RKO (cell line): ENCODE data around the gene IQSEC3.
A peak's percentile ranks its signal among the peaks of the same experiment; 100 is the strongest.
"Not testable (repeated sequence)": the region's sequence is repeated elsewhere in the genome, so short reads cannot be mapped to it uniquely, and the experiment has no call there.

Source experiments
- DNase-seq: peaks from one replicate; pipeline ENCODE4 v3.0.0-alpha.2; 2016; ENCODE audit warnings: low spot score

IQSEC3 gene

DNA sequence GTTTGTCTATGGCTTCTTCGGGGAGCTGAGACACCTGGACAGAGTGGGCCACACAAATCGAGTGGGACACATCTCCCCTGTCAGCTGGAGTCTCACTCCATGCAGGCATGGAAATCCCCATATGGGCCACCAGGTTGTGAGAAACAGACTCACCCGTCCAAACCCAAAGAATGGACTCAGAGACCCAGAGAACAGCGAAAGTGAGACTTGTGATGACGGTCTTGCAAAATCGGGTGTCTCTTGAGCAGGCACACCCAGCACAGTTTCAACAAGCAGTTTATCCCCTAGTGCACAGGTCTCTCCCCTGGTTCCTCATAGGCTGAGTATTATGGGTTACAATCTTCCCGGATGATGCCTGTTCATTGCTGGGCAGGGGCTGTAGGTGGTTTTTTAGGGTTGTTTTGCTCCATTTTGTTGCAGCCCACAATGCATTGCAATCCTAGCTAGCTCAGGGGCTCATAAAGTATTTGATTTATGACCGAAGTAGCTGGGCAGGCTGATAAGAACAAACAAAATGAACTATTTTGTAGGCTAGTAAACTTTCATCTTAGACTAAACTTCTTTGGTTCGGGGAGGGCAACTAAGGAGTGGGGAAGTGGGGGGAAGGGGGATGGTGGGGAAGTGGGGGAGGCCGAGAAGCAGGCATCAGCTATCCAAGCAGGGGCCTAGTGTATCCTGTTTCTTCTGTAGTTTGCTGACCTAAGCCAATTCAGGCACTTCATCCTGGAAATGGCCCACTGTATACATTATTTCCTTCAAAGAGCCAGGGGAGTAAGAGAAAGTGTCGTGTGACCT is 45.3 kb downstream of the IQSEC3 start:
- DNase-seq: no peak

DNA sequence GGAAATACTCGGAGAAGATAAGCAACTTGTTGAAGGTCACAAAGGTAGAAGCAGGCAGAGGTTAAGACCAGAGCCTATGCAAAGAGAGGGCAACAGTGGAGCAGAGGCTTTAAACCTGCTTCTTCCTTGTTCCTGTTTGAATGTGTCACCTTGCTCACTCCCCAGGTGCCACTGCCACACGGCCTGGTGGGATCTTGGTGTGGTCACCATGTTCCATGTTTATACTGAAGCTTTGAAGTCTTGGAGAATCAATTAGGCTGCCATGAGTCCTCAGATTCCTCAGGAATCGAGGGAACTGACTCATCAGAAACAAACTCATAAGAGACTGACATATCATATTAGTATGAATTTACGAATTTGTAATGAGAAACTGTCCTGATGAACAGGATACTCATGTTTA is 46.8 kb downstream of the IQSEC3 start:
- DNase-seq: peak; percentile 51

DNA sequence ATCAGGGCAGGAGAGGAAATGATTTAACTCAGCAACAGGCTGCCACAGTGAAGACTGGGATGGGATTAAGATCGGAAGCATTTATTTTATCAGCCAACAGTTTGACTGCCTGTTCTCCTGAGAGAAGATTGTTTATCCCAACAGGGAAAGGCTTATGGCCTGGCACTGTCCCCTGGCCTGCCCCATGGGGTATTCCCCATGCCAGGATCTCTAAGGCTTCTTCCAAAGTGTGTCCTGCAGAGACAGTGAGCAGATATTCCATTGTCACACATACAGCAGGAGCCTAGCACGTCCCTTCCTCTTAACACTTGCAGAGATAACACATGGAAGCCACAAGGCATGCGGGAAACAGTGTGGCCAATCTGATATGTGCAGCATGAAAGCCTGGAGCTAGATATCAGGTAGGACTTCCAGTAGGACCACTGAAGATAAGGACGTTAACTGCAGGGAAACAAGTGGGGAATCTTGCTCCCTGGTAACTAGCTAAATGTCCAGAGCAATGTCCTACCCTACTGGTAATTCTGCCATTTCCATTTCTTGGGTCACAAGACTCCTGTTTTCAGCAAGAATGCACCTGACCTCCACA is 48.2 kb downstream of the IQSEC3 start:
- DNase-seq: no peak

DNA sequence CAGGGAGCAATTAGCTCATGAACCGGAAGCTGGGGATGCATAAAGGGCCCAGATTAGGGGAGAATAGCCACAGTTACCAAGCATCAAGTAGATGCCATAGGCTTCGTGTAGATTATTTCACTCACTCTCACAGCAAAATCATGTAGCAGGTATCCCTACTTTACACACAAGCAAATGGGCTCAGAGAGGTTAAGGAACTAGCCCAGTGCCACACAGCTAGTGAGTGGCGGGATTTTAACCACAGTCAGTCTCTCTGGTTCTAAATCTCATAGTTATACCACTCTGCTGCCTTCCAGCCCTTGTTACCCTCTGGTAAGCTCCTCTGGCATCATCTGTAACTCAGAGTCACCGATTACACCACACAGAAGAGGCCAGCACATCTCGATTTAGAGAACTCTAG is 49.0 kb downstream of the IQSEC3 start:
- no peak for DNase-seq

DNA sequence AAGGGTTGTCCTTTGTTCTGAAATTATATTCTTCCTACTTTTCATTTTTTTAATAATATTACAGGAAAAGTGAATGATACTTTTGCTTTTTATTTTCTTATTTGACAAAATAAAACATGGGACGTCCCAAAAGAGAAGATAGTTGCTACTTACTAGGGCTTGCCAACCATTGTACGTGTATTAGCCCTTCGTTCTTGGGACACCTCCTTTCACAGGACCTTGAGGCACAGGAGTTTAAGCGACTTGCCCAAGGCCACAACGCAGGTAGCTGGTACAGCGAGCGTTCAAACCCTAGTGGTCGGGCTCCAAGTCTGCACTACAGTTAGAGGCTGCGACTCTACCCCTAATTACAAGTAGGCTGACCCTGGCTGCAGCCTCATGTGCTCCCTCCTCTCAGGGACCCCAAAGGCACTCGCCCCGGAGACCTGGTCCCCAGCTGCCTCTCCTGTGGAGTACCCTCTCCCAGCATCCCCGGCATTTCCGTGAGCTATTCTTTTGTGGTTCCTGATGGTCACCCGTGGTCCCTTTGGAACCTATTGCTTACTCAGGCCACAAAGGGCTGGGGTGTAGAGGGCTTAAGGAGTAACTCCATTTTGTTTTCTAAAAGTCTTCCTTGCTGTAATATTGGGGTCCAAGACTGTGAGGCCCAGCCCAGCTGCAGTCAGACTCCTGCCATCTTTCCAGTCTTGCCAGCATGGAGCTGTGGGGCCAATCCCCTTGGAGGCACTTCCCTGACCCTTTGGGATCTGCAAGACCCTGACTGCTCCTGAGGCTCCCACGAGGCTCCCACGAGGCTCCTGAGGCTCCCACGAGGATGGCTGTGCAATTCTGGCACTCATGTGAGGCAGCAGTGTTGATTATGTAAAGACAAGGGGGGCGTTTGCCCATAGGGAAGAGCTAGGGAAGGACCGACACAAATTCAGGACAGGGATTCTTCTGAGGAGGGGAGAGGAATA is 49.7 kb downstream of the IQSEC3 start:
- no peak for DNase-seq

DNA sequence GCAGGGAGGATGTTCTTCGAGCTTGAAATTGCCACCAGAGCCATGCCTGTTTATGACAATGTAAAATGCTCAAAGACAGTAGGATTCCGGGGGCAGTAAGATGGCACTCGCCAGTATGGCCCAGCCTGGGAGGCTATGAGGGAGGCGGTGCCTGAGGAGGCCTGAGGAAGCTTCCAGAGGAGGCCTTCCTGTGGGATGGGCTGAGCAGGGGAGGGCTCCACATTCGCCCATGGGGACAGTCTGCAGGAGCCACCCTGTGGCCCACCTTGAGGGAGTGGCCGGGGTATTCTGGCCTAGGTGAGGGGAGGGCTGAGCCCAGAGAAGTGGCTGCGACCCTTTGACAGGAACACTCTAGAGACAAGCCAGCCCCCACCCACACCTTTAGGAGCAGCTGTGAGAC is 50.7 kb downstream of the IQSEC3 start:
- DNase-seq: no peak

DNA sequence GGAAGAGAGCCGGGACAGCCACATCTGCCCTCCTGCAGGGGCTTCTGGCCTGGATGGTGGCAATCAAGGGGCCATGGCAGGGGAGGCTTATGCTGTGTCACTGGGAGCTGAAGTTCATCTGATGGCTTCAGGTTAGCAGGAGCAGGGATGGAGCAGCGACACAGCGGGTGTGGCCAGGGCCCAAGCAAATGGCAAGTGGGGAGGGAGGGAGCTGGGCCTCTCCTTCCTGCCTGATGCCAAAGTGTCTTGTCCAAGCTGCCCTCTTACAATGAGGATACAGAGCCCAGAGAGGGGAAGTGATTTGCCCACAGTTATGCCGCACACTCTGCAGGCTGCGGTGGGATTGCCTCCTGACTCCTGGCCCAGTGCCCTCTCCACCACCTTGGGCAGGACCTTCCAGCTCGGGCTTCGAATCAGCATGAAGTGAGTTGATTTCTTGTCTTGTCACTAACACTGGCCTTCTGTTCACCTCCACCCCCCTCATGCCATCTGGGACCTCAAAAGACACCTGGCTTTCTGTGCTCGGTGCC is 51.3 kb downstream of the IQSEC3 start:
- DNase-seq: no peak

DNA sequence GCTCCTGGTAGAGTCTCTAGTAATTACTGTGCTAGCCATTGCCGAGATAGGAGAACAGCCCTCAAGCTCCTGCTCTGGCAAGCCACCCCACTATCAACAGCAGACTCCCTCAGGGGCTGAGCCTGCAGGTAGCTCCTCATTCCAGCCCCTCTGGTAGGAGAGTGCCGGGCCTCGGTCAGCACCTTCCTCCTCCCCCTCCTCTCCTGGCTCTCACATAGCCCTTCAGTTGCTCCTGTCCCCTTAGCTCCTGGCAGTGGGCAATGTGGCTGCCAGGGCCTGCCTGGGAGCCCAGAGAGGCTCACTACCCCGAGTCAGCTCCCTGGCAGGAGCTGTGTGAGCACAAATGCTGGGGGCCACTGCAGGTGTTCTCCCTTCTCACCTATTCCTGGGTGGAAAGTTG is 52.0 kb downstream of the IQSEC3 start:
- DNase-seq: no peak

DNA sequence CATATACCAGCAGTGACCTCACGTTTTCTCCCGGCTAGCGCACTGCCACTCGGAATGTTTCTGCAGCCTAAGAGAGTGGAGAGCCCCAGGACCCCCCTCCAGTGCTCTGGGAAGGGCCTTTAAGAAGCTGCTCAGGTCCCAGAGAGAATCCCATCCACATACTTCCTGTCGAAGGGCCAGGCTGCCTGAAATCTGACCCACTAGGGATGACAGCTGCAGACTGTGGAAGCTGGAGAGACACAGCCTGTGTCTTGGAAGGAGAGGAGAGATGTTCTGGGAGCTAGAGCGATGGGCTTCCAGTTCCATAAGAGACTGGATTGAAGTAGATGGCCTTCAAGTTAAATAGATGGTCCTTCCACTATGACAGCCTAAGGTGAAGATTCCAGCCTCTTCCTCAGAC is 54.4 kb downstream of the IQSEC3 start:
- DNase-seq: no peak

DNA sequence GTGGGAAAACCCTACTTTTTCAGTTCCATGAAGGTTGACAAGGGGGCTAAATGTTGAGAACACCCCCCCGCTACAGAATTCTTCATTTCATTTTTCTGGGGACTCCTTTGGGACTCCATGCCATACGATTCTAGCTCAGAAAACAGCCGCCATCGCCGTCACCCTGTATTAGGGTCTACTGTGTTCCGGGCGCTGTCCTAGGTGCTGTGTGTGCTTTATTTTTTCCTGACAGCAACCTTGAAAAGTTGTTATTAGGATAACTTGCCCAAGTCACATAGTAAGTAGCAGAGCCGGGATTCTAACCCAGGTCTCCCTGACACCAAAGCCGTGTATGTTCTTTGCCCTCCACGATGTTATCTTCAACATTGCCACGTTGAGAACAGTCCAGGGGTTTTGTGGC is 55.1 kb downstream of the IQSEC3 start:
- no peak for DNase-seq

DNA sequence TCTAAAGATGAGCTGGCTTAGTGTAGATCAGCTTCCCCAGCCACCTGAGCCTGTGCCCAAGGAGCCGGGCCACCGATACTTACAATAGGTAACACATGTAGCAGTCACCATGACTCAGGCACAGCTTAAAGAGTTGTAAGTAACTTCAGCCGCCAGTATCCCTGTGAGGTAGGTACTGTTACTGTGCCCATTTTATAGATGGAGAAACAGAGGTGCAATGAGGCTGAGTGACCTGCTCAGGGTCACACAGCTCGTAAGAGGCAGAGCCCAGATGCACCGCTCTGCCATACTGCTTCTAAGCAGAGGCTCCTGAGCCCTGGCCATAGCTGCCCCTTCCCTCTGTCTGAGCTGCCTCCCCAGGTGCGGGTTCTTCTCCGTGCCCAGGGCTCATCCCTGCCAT is 58.5 kb downstream of the IQSEC3 start:
- no peak for DNase-seq

DNA sequence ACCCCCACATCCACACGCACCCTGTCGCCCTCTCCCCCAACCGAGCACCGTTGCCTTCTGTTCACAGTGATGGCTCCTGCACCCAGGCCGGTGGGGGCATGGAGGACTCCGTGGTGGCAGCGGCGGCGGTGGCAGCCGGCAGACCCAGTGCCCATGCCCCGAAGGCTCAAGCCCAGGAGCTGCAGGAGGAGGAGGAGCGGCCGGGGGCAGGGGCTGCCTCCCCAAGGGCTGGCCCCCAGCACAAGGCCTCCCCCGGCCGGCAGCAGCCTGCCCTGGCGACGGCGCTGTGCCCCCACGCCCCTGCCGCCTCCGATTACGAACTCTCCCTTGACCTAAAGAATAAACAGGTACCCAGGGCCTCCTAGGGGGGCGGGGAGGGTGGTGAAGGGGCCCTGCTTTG is 59.0 kb downstream of the IQSEC3 start:
- DNase-seq: no peak

DNA sequence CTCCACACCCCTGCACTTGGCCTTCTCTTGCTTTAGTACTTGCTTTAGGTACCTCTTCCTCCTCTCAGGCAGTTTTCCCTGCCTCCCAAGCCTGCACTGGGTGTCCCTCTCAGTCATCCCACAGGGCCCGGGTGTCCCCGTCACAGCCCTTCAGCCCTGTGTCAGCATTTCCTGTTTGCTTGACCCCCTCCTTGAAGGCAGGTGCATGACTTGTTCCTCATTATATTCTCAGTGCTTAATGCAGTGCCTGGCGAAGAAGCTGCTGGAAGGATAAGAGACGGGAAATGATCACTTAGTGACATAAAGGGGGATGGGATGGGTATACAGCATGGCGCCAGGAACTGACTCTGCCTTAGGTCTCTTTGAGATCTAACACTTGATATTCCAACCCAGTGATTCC is 61.5 kb downstream of the IQSEC3 start:
- no peak for DNase-seq

DNA sequence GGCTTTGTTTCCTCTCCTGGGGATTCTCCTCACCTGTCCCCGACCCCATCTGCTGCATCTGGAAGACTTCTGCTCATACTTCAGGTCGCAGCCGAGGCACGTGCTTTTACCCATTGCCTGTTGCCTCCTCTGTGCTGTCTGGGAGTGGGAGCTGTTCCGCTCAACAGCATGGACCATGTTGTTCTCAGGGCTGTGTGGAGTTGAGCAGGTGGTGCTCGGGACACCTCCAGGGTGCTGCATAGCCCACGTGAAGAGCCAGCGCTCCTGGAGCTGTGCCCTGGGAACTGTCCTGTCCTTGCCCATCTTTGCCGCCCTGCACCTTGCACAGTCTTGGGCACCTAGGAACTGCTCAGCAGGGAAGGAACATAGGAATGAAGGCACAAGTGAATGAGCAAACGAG is 62.4 kb downstream of the IQSEC3 start:
- no peak for DNase-seq

DNA sequence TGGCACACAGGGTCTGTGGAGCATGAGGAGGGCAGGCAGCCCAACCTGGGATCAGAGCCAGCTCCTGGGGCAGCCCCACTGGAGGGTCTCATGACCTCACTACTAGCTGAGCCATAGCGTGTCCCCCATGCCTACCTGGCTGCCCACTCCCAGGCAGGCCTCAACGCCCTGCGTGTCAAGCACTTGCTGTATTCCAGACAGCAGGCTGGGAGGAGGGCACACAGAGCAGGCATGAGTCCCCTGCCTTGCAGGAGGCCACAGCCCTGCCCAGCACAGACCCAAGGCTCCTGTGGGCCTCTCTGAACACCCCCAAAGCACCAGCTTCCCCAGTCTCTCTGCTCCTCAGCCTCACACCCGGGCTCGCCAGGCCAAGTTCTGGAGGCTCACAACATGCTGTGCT is 64.0 kb downstream of the IQSEC3 start:
- no peak for DNase-seq

DNA sequence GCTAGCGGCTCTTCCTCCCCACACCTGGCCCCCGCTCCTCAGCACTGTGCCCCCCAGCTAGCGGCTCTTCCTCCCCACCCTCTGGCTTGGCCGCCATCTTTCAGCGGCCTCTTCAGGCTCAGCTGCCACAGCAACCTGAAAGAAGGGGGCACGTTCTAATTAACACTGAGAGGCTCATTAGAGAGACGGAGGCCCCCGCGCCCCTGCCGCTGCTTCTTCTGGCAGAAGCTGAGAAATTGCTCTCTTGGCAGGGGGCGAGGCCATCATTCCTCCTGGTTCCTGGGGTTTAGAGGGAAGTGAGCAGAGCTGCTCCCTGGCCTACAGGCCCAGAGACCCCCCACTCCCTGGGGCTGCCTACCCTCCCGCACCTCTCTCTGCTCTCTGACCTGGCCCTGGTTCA is 64.4 kb downstream of the IQSEC3 start:
- no peak for DNase-seq

DNA sequence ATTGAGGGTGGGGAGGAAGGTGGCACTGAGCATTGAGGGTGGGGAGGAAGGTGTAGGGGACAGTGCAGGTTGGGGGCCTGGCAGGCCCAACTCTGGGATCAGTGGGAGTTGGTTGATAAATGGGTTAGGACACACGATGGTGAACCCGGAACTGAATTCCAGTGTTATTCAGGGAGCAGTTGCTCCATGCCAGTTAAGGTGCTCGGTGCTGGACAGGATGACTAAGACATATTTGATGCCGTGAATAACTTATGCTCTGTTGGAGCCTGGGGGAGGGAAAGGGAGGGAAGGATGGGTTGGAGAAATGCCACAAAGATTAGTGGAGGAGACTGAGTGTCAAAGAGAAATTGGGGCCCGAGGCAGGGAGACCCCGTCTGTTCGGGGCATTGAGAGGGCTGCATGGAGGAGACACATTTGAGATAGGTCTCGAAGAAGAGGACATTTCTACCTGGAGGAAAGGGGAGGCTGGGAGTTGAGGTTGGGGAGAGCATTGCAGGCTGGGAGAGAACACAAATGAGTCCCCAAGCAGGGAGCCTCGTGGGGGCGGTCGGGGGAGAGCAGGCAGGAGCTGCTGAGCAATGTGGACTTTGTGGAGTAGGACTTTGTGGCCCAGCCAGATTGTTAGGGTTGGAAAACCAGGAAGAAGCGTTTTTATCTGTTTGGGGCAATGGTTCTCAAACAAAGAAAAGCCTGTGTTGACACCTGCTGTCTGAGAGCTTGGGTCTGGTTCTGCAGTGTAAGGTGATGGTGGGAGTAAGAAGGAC is 65.3 kb downstream of the IQSEC3 start:
- no peak for DNase-seq

DNA sequence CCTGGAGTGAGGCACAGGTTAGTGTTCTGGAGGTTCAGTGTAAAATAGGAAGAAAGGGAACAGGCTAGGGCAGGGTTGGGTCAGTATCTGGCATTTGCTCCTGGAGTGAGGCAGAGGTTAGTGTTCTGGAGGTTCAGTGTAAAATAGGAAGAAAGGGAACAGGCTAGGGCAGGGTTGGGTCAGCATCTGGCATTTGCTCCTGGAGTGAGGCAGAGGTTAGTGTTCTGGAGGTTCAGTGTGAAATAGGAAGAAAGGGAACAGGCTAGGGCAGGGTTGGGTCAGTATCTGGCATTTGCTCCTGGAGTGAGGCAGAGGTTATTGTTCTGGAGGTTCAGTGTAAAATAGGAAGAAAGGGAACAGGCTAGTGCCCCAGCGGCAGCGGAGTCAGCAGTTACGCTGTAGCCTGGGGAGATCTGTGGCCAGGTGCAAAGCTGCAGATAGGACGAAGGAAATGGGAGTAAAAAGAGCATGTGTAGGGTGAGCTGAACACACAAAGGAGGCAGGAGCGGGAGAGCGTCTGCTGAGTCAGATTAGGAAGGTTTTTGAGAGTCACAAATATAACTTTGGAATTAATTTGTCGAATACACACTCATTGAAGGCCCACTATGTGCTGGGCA is 67.2 kb downstream of the IQSEC3 start:
- not testable (repeated sequence) for DNase-seq

DNA sequence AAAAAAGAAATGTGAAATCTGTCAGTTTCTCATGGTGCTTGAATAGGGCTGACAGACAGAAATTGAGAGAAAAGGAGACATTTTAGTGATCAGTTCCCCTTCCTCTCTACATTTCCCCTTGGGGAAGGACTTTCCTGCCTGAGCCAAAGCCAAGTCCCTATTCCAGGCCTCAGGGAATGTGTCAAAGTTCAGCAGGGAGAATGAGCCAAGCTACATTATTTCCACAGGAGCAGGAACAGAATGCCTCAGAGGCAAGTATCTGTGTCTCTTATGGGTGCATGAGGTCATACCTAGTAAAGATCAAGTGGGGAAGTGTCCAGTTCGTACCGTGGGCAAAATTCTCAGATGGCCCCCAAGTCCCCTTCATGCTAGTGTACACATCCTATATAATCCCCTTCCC is 68.6 kb downstream of the IQSEC3 start:
- DNase-seq: no peak

DNA sequence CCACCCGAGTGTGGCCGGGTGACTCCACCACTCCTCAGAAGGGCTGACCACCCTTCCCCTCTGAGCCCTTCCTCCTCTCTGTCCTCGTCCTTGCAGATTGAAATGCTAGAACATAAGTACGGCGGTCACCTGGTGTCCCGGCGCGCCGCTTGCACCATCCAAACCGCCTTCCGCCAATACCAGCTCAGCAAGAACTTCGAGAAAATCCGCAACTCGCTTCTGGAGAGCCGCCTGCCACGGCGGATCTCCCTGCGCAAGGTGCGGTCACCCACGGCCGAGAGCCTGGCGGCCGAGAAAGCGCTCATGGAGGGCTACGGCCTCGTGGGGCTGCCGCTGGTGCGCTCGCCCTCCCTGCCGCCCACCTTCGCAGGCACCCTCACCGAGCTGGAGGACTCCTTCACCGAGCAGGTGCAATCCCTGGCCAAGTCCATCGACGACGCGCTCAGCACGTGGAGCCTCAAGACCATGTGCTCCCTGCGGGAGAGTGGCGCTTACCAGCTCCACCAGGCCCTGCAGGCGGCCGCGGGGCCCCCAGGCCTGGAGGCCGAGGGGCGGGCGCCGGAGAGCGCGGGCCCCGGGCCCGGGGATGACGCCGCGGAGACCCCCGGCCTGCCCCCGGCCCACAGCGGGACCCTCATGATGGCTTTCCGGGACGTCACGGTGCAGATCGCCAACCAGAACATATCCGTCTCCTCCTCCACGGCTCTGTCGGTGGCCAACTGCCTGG is 71.8 kb downstream of the IQSEC3 start:
- no peak for DNase-seq
